ENCODE data around the gene EP300.

The EP300 gene

DNA sequence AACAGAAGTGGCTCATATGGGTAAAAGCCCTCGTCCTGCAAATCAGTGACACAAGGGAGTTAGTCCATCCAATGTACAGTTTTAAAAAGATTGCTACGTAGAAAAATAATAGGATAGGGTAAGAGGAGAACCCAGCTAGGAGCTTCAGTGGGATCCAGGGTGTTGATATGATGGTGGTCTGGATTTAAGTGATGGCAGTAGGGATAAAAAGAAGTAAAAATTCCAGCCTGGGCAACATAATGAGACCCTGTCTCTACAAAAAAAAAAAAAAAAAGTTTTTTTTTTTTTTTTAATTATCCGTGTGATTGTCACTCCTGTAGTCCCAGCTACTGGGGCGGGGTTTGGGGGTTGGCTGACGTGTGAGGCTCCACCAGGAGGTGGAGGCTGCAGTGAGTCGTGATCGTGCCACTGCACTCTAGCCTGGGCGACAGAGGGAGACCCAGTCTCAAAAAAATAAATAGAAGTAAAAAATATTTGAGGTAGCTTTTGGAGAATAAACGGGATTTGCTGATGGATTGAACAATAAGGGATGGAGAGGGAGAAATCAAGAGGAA, 105.7 kb downstream of the EP300 start:
- FAIRE-seq (no peak), DNase-seq (ENCODE audit: insufficient read length, low spot score) (no peak)
- TF ChIP-seq, protein P1, sequence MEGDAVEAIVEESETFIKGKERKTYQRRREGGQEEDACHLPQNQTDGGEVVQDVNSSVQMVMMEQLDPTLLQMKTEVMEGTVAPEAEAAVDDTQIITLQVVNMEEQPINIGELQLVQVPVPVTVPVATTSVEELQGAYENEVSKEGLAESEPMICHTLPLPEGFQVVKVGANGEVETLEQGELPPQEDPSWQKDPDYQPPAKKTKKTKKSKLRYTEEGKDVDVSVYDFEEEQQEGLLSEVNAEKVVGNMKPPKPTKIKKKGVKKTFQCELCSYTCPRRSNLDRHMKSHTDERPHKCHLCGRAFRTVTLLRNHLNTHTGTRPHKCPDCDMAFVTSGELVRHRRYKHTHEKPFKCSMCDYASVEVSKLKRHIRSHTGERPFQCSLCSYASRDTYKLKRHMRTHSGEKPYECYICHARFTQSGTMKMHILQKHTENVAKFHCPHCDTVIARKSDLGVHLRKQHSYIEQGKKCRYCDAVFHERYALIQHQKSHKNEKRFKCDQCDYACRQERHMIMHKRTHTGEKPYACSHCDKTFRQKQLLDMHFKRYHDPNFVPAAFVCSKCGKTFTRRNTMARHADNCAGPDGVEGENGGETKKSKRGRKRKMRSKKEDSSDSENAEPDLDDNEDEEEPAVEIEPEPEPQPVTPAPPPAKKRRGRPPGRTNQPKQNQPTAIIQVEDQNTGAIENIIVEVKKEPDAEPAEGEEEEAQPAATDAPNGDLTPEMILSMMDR (IDR thresholded peaks at IDR 0.05; ENCODE audit: insufficient read depth, missing control alignments): no peak

GRCh38 chr22:41201141-41201540, 108.7 kb downstream of the EP300 start:
- DNase-seq (ENCODE audit: insufficient read length, low spot score): no peak
- TF ChIP-seq, protein P1 (IDR thresholded peaks at IDR 0.05; ENCODE audit: insufficient read depth, missing control alignments): no peak
- no peak for FAIRE-seq

- DNase-seq (ENCODE audit: insufficient read length, low spot score) (no peak), FAIRE-seq (no peak)
- TF ChIP-seq, protein P1 (IDR thresholded peaks at IDR 0.05; ENCODE audit: insufficient read depth, missing control alignments): no peak
Measured at GRCh38 chr22:41203118-41203517, 110.7 kb downstream of the EP300 start.

DNA sequence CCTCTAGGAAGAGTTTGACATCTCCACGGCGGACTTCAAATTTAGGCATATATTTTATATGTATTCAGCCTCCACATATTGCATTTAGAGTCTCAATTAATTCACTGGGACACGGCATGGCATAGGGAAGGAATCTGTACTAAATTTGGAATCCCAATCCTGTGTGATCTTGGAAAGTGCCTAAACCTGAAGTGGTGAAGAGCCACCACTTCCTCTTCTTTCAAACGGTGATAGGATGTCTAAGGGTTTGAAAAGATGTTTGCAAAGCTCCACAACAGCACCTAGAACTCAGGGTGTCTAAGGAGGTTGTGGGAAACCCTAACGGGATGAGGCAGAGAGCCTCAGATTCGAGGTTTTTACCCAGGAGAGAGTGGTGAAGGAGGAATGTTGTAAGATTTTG, 111.7 kb downstream of the EP300 start:
- DNase-seq (ENCODE audit: insufficient read length, low spot score) (no peak), FAIRE-seq (no peak)
- TF ChIP-seq, protein P1 (IDR thresholded peaks at IDR 0.05; ENCODE audit: insufficient read depth, missing control alignments): no peak

- FAIRE-seq (no peak), DNase-seq (ENCODE audit: insufficient read length, low spot score) (peak; percentile 87)
- TF ChIP-seq, protein P1 (IDR thresholded peaks at IDR 0.05; ENCODE audit: insufficient read depth, missing control alignments): no peak
Measured at GRCh38 chr22:41204992-41205900, 112.9 kb downstream of the EP300 start, which contains the start of gene L3MBTL2. TSS of gene L3MBTL2 (plus strand) at chr22:41205312. CDS start at chr22:41205363, 51 bp downstream.

GRCh38 chr22:41206719-41207118, 114.3 kb downstream of the EP300 start:
- TF ChIP-seq, protein P1 (IDR thresholded peaks at IDR 0.05; ENCODE audit: insufficient read depth, missing control alignments): no peak
- DNase-seq (ENCODE audit: insufficient read length, low spot score) (no peak), FAIRE-seq (no peak)

- no peak for DNase-seq (ENCODE audit: insufficient read length, low spot score)
- FAIRE-seq: no peak
- TF ChIP-seq, protein P1 (IDR thresholded peaks at IDR 0.05; ENCODE audit: insufficient read depth, missing control alignments): no peak
Measured at GRCh38 chr22:41215409-41215808, 123.0 kb downstream of the EP300 start.

Measured in D721Med (cell line).